ENCODE data around the gene RNF180.

DNA sequence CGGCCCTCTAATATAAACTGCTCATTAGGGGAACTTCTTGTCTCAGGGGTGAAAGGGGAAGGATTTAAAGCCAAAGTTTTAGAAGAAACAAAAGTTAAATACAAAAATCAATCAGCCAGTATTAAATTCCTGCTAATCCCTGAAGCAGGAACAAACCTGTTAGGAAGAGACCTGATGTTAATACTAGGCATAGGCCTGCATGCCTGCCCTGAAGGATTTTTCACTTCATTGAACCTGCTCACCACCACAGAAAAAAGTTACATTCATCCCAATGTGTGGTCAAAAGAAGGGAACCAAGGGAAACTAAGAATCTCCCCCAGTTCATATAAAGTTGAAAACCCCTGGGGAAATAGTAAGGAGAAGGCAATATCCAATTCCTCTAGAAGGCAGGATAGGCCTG, 9.4 kb upstream of the RNF180 start:
- no peak for TF ChIP-seq EZH2 (IDR thresholded peaks at IDR 0.05; ENCODE audit: low read length, unreplicated experiment)
- TF ChIP-seq, protein P1, sequence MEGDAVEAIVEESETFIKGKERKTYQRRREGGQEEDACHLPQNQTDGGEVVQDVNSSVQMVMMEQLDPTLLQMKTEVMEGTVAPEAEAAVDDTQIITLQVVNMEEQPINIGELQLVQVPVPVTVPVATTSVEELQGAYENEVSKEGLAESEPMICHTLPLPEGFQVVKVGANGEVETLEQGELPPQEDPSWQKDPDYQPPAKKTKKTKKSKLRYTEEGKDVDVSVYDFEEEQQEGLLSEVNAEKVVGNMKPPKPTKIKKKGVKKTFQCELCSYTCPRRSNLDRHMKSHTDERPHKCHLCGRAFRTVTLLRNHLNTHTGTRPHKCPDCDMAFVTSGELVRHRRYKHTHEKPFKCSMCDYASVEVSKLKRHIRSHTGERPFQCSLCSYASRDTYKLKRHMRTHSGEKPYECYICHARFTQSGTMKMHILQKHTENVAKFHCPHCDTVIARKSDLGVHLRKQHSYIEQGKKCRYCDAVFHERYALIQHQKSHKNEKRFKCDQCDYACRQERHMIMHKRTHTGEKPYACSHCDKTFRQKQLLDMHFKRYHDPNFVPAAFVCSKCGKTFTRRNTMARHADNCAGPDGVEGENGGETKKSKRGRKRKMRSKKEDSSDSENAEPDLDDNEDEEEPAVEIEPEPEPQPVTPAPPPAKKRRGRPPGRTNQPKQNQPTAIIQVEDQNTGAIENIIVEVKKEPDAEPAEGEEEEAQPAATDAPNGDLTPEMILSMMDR (conservative IDR thresholded peaks at IDR 0.05; ENCODE audit: low read depth, low read length): no peak
- TF ChIP-seq EZH2phosphoT487 (IDR thresholded peaks at IDR 0.05; ENCODE audit: borderline replicate concordance, low read length): no peak

All from PC-3 (cell line).